Measurements from ENCODE around the gene HOXB3.

DNA sequence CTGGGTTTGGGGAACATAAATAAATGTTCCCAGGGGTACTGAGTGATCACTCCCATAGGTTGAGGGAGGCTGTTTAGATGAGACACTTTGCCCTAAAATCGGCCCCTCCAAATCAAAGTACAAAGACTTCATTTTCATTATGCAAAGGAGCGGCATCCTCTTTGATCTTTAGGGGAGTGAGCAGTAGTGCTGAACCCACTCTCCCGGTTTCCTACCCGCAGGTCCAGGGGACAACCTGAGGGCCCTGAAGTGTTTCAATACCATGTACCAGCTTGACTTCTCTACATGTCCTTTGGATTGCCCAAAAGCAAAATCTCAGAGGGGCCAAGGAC is 11.1 kb upstream of the HOXB3 start:
- no peak for TF ChIP-seq OSR1 (CRISPR knock-in tag; IDR thresholded peaks at IDR 0.05)
- TF ChIP-seq ZFP30 (CRISPR knock-in tag; IDR thresholded peaks at IDR 0.05) = no peak

Measured in SK-N-SH treated with all-trans-retinoic acid at 6 μM for 48 hours (cell line).